GM21786 (cell line): ENCODE results near the gene KIF19.
"Not testable (repeated sequence)": the region's sequence is repeated elsewhere in the genome, so short reads cannot be mapped to it uniquely, and the experiment has no call there.

Experiments used
- ATAC-seq: cut with Tn5 transposase; IDR thresholded peaks from one replicate; pipeline ENCODE4 v1.9.1; 2021; ENCODE audit not compliant: unreplicated experiment

The KIF19 gene

GRCh38 chr17:74389084-74389753 is 63.2 kb downstream of the KIF19 start:
- ATAC-seq: no peak

- ATAC-seq: no peak
Observed at GRCh38 chr17:74389937-74390679, 64.1 kb downstream of the KIF19 start.

- ATAC-seq: no peak
Observed at GRCh38 chr17:74390680-74391653, 64.9 kb downstream of the KIF19 start.

GRCh38 chr17:74391771-74392170 is 65.7 kb downstream of the KIF19 start:
- no peak for ATAC-seq

- no peak for ATAC-seq
Observed at GRCh38 chr17:74392848-74393247, 66.8 kb downstream of the KIF19 start.

- ATAC-seq: no peak
Observed at GRCh38 chr17:74393346-74393942, 67.4 kb downstream of the KIF19 start.

GRCh38 chr17:74394275-74394950 is 68.4 kb downstream of the KIF19 start:
- no peak for ATAC-seq

GRCh38 chr17:74394977-74395376 is 69.0 kb downstream of the KIF19 start:
- no peak for ATAC-seq

GRCh38 chr17:74396567-74396966 is 70.5 kb downstream of the KIF19 start:
- no peak for ATAC-seq

- ATAC-seq: no peak
Observed at GRCh38 chr17:74402048-74402447, 76.0 kb downstream of the KIF19 start.

GRCh38 chr17:74403512-74404137 is 77.6 kb downstream of the KIF19 start:
- no peak for ATAC-seq

GRCh38 chr17:74404218-74404617 is 78.2 kb downstream of the KIF19 start:
- ATAC-seq: no peak

- ATAC-seq: no peak
Observed at GRCh38 chr17:74404789-74405188, 78.8 kb downstream of the KIF19 start.

- not testable (repeated sequence) for ATAC-seq
Observed at GRCh38 chr17:74405311-74405710, 79.3 kb downstream of the KIF19 start.
